A673 (cell line): ENCODE measurements around the gene SLC41A2. TPM values are rescaled to one million over a fixed set of nuclear protein-coding genes. Genes with fewer than 3 reads are reported as not detected.
"Not testable (repeated sequence)": the region's sequence is repeated elsewhere in the genome, so short reads cannot be mapped to it uniquely, and the experiment has no call there.

ENCODE experiments used
- BruUV-seq: library from RNA; stranded (reverse); fragments of 400-500 nt; replicated peaks from 2 replicates; lab custom pipeline; 2021; lab: Mats Ljungman, UMichigan
- CTCF ChIA-PET: fragments of 300-600 bp; sonication (Branson Sonifier 250); formaldehyde crosslinking; loops from one replicate; lab custom pipeline; 2022; ENCODE audit warnings: antibody characterized with exemption; lab: Charles Lee
- POLR2A ChIA-PET: fragments of 300-600 bp; sonication (Branson Sonifier 250); formaldehyde crosslinking; loops from one replicate; lab custom pipeline; 2022; ENCODE audit warnings: antibody characterized with exemption; ENCODE audit not compliant: low non-redundant PET; lab: Charles Lee
- DNase-seq: peaks from one replicate; pipeline ENCODE4 v3.0.0-alpha.2; 2015; ENCODE audit warnings: low spot score
- H3K27ac ChIP-seq: fragments of 200-600 bp; sonication (generic); 2 replicates; pipeline ENCODE4 v1.5.1; 2016; ENCODE audit warnings: mixed run types, low read depth, mild to moderate bottlenecking, mixed read lengths, antibody characterized with exemption, low read length; ENCODE audit not compliant: poor library complexity, severe bottlenecking
- H3K27me3 ChIP-seq: fragments of 200-600 bp; sonication (generic); replicated peaks from 2 replicates; pipeline ENCODE4 v1.6.1; 2017; ENCODE audit warnings: mixed run types, low read depth, mild to moderate bottlenecking, mixed read lengths, antibody characterized with exemption, low read length; ENCODE audit not compliant: insufficient read depth, poor library complexity
- H3K36me3 ChIP-seq: fragments of 200-600 bp; sonication (generic); 2 replicates; pipeline ENCODE4 v1.6.1; 2016; ENCODE audit warnings: mixed run types, mild to moderate bottlenecking, mixed read lengths, antibody characterized with exemption, low read length; ENCODE audit not compliant: insufficient read depth, poor library complexity, severe bottlenecking
- H3K4me1 ChIP-seq: fragments of 200-600 bp; sonication (generic); 2 replicates; pipeline ENCODE4 v1.6.1; 2017; ENCODE audit warnings: mixed run types, mild to moderate bottlenecking, mixed read lengths, antibody characterized with exemption, low read length; ENCODE audit not compliant: insufficient read depth, poor library complexity, severe bottlenecking
- H3K4me3 ChIP-seq: fragments of 200-600 bp; sonication (generic); 2 replicates; pipeline ENCODE4 v1.5.1; 2016; ENCODE audit warnings: low read depth, mixed run types, mild to moderate bottlenecking, mixed read lengths, low read length; ENCODE audit not compliant: poor library complexity, severe bottlenecking
- H3K9me3 ChIP-seq: fragments of 200-600 bp; sonication (generic); 2 replicates; pipeline ENCODE4 v1.6.1; 2016; ENCODE audit warnings: mixed run types, low read depth, mild to moderate bottlenecking, mixed read lengths, antibody characterized with exemption, low read length; ENCODE audit not compliant: poor library complexity, severe bottlenecking
- EZH2 ChIP-seq: fragments of 200-600 bp; sonication (generic); IDR thresholded peaks from 2 replicates; pipeline ENCODE4 v1.6.1; 2017; ENCODE audit warnings: borderline replicate concordance, low read depth, mild to moderate bottlenecking, mixed read lengths, antibody characterized with exemption, low read length; ENCODE audit not compliant: poor library complexity, severe bottlenecking
- intact Hi-C: fragments of 100-400 bp; cut with micrococcal nuclease; formaldehyde crosslinking; loops from one replicate; pipeline ENCODE4 v1.10.0; 2022; ENCODE audit not compliant: unreplicated experiment
- total RNA-seq: library from RNA; stranded (reverse); gene quantifications from 2 replicates; pipeline ENCODE4 v1.2.3, GENCODE V29; 2021
- TF ChIP-seq, protein P1 (sequence below): fragments of 300-800, 200-600 bp; sonication (generic); conservative IDR thresholded peaks from 2 replicates; pipeline ENCODE4 v1.5.1; 2017; ENCODE audit warnings: low read depth, mild to moderate bottlenecking, antibody characterized with exemption, low read length, moderate library complexity, mixed read lengths

Gene SLC41A2
- total RNA-seq, 1 experiment from 2014 or later, result 0.24 TPM

DNA sequence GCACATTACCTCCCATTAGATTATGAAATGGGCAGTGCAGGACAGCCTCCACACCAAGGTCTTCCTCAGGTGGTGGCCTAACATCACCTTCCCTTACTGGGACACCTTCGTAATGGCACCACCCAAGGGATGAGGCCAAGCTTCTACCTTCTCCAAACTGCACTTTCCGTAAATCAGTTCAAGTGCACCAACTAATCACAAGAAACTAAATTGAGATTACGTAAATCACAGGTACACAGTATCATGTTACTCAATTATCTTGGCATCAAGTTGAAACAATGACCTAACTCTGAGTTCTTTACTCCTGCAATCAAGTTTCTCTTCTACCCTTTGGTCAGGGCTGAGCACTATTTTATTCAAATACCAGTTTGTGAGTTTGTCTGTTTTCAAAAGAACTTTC, 13.8 kb downstream of the SLC41A2 start:
- Histone ChIP-seq H3K27me3 (peaks cover 10% of the 10 kb centered on the region), H3K36me3 (no peaks in the 10 kb centered on the region), H3K9me3 (no peaks in the 10 kb centered on the region), H3K4me3 (no peak overlapping the region), H3K4me1 (no peaks in the 10 kb centered on the region), H3K27ac (no peak overlapping the region)
- CTCF ChIA-PET, result no interaction called here
- no peak for DNase-seq
- no TSS peak for BruUV-seq
- TF ChIP-seq, protein P1, sequence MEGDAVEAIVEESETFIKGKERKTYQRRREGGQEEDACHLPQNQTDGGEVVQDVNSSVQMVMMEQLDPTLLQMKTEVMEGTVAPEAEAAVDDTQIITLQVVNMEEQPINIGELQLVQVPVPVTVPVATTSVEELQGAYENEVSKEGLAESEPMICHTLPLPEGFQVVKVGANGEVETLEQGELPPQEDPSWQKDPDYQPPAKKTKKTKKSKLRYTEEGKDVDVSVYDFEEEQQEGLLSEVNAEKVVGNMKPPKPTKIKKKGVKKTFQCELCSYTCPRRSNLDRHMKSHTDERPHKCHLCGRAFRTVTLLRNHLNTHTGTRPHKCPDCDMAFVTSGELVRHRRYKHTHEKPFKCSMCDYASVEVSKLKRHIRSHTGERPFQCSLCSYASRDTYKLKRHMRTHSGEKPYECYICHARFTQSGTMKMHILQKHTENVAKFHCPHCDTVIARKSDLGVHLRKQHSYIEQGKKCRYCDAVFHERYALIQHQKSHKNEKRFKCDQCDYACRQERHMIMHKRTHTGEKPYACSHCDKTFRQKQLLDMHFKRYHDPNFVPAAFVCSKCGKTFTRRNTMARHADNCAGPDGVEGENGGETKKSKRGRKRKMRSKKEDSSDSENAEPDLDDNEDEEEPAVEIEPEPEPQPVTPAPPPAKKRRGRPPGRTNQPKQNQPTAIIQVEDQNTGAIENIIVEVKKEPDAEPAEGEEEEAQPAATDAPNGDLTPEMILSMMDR, result no peak
- TF ChIP-seq EZH2, result no peak
- POLR2A ChIA-PET, result no interaction called here
- intact Hi-C loops, result no loop called here

DNA sequence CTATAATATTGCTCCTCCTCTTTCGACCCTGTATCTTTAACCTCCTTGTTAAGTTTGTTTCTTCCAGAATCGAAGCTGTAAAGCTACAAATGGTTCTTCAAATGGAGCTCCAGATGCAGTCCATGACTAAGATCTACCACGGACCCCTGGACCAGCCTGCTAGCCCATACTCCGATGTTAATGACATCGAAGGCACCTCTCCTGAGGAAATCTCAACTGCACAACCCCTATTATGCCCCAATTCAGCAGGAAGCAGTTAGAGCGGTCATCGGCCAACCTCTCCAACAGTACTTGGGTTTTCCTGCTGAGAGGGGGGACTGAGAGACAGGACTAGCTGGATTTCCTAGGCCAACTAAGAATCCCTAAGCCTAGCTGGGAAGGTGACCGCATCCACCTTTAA, 14.7 kb downstream of the SLC41A2 start:
- H3K27me3 ChIP-seq, H3K4me3 ChIP-seq, H3K36me3 ChIP-seq, H3K9me3 ChIP-seq, BruUV-seq, DNase-seq, CTCF ChIA-PET, H3K27ac ChIP-seq, POLR2A ChIA-PET, intact Hi-C loops, H3K4me1 ChIP-seq: not testable (repeated sequence)

DNA sequence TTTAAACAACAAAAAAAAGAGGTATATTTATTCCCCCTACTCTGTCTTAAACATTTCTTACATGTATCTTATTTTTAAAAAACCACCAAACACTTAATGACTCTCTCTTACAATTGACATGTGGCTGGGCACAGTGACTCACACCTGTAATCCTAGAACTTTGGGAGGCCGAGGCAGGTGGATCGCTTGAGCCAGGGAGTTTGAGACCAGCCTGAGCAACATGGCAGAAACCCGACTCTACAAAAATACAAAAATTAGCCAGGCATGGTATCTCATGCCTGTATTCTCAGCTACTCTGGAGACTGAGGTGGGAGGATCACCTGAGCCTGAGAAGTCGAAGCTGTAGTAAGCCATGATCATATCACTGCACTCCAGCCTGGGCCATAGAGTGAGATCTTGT, 16.0 kb downstream of the SLC41A2 start:
- H3K4me3 ChIP-seq, result no peak overlapping the region
- BruUV-seq, result no TSS peak
- no peak overlapping the region for H3K27ac ChIP-seq
- intact Hi-C loops, result no loop called here
- no peaks in the 10 kb centered on the region for H3K4me1 ChIP-seq
- no peaks in the 10 kb centered on the region for H3K9me3 ChIP-seq
- no peaks in the 10 kb centered on the region for H3K36me3 ChIP-seq
- TF ChIP-seq, protein P1, result no peak
- TF ChIP-seq EZH2, result no peak
- DNase-seq, result no peak
- ChIA-PET POLR2A (no interaction called here), CTCF (interaction anchor here (0.6 kb wide), 1 partner anchor 439 kb away, joined by 4 read pairs; no protein-coding TSS in a partner anchor)
- H3K27me3 ChIP-seq, result peaks cover 9% of the 10 kb centered on the region

DNA sequence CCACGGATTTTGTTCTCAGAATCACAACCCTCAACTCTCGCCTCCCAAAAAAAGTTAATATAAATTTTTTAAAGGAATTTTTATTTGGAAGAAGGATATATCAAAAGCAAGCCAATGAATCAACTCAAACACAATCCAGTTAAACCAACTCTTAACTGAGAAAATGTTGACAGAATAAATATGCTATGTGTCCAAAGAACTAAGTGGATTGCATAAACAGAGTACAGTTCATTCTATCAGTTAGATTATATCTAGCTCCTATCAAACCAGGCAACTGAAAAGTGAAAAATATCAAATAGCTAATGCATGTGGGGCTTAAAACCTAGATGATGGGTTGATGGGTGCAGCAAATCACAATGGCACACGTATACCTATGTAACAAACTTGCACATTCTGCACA, 16.6 kb downstream of the SLC41A2 start:
- TF ChIP-seq, protein P1, result no peak
- TF ChIP-seq EZH2, result no peak
- no peaks in the 10 kb centered on the region for H3K36me3 ChIP-seq
- H3K4me3 ChIP-seq, result no peak overlapping the region
- DNase-seq, result no peak
- POLR2A ChIA-PET, result no interaction called here
- CTCF ChIA-PET, result interaction anchor here (0.6 kb wide), 1 partner anchor 16 kb away, joined by 3 read pairs; no protein-coding TSS in a partner anchor
- no peak overlapping the region for H3K27ac ChIP-seq
- no peaks in the 10 kb centered on the region for H3K4me1 ChIP-seq
- intact Hi-C loops, result no loop called here
- BruUV-seq, result no TSS peak
- H3K9me3 ChIP-seq, result no peaks in the 10 kb centered on the region
- H3K27me3 ChIP-seq, result peaks cover 9% of the 10 kb centered on the region
